Esophagus muscularis mucosa (tissue), 3 donors: ENCODE measurements around the gene THAP10.

Source experiments
- POLR2A ChIP-seq: fragments of 450-650 bp; IDR thresholded peaks from one replicate; pipeline ENCODE4 v1.6.1; 2017; ENCODE audit warnings: antibody characterized with exemption, moderate library complexity, mild to moderate bottlenecking, low read depth
- POLR2AphosphoS5 ChIP-seq, 2 donors: sonication (generic); formaldehyde crosslinking; IDR thresholded peaks; one replicate each; pipeline ENCODE4 v1.6.1; 2017; ENCODE audit warnings: antibody characterized with exemption in 2 of 2
- TF ChIP-seq, protein P1 (sequence below), 3 experiments: fragments of 200-600 bp in 2 of 3; fragments of 450-650 bp in 1 of 3; sonication (generic) in 2 of 3; IDR thresholded peaks; one replicate each; pipeline ENCODE4 v1.5.1; 2017 to 2019; ENCODE audit warnings: antibody characterized with exemption in 3 of 3, mild to moderate bottlenecking in 2 of 3, moderate library complexity in 1 of 3

DNA sequence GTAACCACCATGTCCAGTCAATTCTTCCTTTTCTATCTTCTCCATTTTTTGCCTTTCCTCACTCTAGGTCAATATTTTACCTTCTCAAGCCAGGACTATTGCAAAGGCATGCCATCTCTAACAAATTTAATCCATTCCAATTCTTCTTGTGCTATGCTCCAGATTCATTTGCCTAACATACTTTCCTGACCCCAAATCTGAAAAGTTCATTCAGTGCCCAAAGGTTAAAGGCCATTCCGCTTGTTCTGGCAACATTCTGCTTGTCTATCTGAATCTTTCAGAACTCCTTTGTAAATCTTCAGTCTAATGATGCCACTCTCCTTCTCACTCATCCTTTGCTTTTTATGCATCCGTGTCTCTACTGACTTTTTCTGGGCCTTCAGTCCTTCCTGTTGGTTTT, 15.6 kb downstream of the THAP10 start:
- TF ChIP-seq, protein P1, sequence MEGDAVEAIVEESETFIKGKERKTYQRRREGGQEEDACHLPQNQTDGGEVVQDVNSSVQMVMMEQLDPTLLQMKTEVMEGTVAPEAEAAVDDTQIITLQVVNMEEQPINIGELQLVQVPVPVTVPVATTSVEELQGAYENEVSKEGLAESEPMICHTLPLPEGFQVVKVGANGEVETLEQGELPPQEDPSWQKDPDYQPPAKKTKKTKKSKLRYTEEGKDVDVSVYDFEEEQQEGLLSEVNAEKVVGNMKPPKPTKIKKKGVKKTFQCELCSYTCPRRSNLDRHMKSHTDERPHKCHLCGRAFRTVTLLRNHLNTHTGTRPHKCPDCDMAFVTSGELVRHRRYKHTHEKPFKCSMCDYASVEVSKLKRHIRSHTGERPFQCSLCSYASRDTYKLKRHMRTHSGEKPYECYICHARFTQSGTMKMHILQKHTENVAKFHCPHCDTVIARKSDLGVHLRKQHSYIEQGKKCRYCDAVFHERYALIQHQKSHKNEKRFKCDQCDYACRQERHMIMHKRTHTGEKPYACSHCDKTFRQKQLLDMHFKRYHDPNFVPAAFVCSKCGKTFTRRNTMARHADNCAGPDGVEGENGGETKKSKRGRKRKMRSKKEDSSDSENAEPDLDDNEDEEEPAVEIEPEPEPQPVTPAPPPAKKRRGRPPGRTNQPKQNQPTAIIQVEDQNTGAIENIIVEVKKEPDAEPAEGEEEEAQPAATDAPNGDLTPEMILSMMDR (IDR thresholded peaks at IDR 0.05): no peak
- TF ChIP-seq POLR2A (no peak), POLR2AphosphoS5 (IDR thresholded peaks at IDR 0.05) (no peak)
